Pancreas (tissue), 10 donors: ENCODE data around the gene SERPINB1. TPM values are rescaled to one million over a fixed set of nuclear protein-coding genes. Genes with fewer than 3 reads are reported as not detected.

ENCODE experiments used
- ATAC-seq, 4 donors: fragments of 200-7000 bp; cut with Tn5 transposase; one replicate each; pipeline versions ENCODE4 v1.8.0 to v1.9.1; 2020; ENCODE audit warnings: mild to moderate bottlenecking in 4 of 4, moderate library complexity in 4 of 4
- DNase-seq, 6 donors: peaks; one replicate each; pipeline ENCODE4 v3.0.0-alpha.2; 2020
- FAIRE-seq: peaks from 2 replicates; lab custom pipeline; 2012; peaks lifted over from hg19 to GRCh38; lab: Jason Lieb, UNC
- H3K27ac ChIP-seq, 4 donors: fragments of 200-600 bp; sonication (generic); 1 replicate in 3 of 4; 2 replicates in 1 of 4; pipeline versions ENCODE4 v1.5.0 to v1.8.0; 2020
- H3K27me3 ChIP-seq, 4 donors: fragments of 200-600 bp; one replicate each; pipeline ENCODE4 v1.8.0; 2021
- H3K36me3 ChIP-seq, 3 donors: fragments of 200-600 bp; sonication (generic) in 1 of 3; one replicate each; pipeline versions ENCODE4 v1.5.0 to v1.8.0; 2020 to 2021
- H3K4me1 ChIP-seq, 3 donors: fragments of 200-600 bp; one replicate each; pipeline ENCODE4 v1.8.0; 2021
- H3K4me3 ChIP-seq, 4 donors: fragments of 200-600 bp; sonication (generic) in 2 of 4; one replicate each; pipeline versions ENCODE4 v1.5.0 to v1.8.0; 2020 to 2021
- H3K9me3 ChIP-seq, 4 donors: fragments of 200-600 bp; one replicate each; pipeline ENCODE4 v1.8.0; 2021
- WGBS, 2 donors: extraction: QIAGEN DNeasy Blood & Tissue Kit; methylation state at CpG; one replicate each; pipeline ENCODE4 v1.1.7; 2013; 5-methylcytosine and 5-hydroxymethylcytosine counted together
- intact Hi-C, 3 donors: fragments of 100-400 bp; cut with DNase I; formaldehyde crosslinking; loops; one replicate each; pipeline versions ENCODE4 v1.11.1 to v1.14.2; 2022
- polyA plus RNA-seq, 2 donors: library from polyadenylated mRNA; stranded (reverse); fragments of 200-250 nt; gene quantifications; one replicate each; pipeline ENCODE4 v1.2.3, GENCODE V29; 2013
- total RNA-seq, 6 donors: library from RNA; stranded (reverse); fragmentation: NEBNext Ultra II Directional in 4 of 6; extraction: Animal tissue kit (Norgen Biotek cat#: 25700) in 4 of 6; gene quantifications; one replicate each; pipeline versions ENCODE4 v1.2.1 to v1.2.4, GENCODE V29; 2021 to 2023
- TF ChIP-seq, protein P1 (sequence below), 4 donors: fragments of 200-600 bp; sonication (generic) in 3 of 4; IDR thresholded peaks; one replicate each; pipeline versions ENCODE4 v1.5.0 to v1.8.0; 2021; ENCODE audit warnings: antibody characterized with exemption in 4 of 4
- donor health status: healthy with polysubstance abuse.
- donor health status: DM: no; HTN: no; CAD: no; lungs with moderate emphysema.
- donor health status: DM: no; HTN: no; CAD: no.
- donor health status: control.
- donor health status: control.
- donor health status: Bipolar disorder and iron deficiency.
- donor health status: DM: yes; HTN: yes; CAD: no.
- donor health status: DM: no; HTN: no; CAD: no.
- donor health status: DM: no; HTN: no; CAD: no.
- donor health status: DM: yes; HTN: yes; CAD: no.

SERPINB1 gene
- total and polyA plus RNA-seq, 8 donors = 68.1 to 285 (median 157) TPM

DNA sequence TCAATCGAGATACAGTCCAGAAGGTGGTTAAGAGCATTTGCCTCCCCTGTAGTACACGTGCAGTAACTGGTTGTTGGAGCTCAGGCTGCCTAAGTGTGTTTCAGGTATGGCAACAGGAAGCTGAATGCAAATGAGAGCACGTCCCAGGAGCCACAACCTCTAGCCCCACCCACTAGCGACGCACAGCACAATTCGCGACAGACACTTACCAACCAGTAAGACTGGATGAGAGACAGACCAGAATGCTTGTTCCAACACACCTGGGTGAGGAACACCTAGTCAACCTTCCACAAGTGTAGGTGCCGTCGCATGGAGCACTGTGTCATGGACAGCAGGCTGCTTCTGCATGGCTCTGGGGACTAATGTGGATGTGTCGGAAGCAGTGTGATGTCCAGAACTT, 7.2 kb upstream of the SERPINB1 start:
- TF ChIP-seq, protein P1, sequence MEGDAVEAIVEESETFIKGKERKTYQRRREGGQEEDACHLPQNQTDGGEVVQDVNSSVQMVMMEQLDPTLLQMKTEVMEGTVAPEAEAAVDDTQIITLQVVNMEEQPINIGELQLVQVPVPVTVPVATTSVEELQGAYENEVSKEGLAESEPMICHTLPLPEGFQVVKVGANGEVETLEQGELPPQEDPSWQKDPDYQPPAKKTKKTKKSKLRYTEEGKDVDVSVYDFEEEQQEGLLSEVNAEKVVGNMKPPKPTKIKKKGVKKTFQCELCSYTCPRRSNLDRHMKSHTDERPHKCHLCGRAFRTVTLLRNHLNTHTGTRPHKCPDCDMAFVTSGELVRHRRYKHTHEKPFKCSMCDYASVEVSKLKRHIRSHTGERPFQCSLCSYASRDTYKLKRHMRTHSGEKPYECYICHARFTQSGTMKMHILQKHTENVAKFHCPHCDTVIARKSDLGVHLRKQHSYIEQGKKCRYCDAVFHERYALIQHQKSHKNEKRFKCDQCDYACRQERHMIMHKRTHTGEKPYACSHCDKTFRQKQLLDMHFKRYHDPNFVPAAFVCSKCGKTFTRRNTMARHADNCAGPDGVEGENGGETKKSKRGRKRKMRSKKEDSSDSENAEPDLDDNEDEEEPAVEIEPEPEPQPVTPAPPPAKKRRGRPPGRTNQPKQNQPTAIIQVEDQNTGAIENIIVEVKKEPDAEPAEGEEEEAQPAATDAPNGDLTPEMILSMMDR (IDR thresholded peaks at IDR 0.05) = no peak
- intact Hi-C loops = loop anchor here in 2 of 3 donors (5.0 to 10.0 kb wide), 3 partner anchors 66 to 206 kb away; no protein-coding TSS in a partner anchor
- no peak for DNase-seq
- H3K36me3 ChIP-seq = no peaks in the 10 kb centered on the region
- no peak overlapping the region for H3K27ac ChIP-seq
- H3K4me1 ChIP-seq = peaks cover 8 to 21% (median 9%) of the 10 kb centered on the region in 3 donors
- no peaks in the 10 kb centered on the region for H3K9me3 ChIP-seq
- no peak for FAIRE-seq
- no peaks in the 10 kb centered on the region for H3K27me3 ChIP-seq
- WGBS, 2 donors = 78 to 80% methylated on average over 10 of the region's 10 CpGs
- no peak overlapping the region for H3K4me3 ChIP-seq
- no peak for ATAC-seq

GRCh38 chr6:2845880-2846208, 4.2 kb upstream of the SERPINB1 start:
- H3K4me1 ChIP-seq = peaks cover 5 to 28% (median 6%) of the 10 kb centered on the region in 3 donors
- FAIRE-seq (no peak), DNase-seq (no peak), ATAC-seq (no peak)
- H3K4me3 ChIP-seq = no peak overlapping the region
- no peaks in the 10 kb centered on the region for H3K27me3 ChIP-seq
- H3K27ac ChIP-seq = peak overlapping the region in 2 of 4 donors; percentile 74 to 85
- no peaks in the 10 kb centered on the region for H3K36me3 ChIP-seq
- TF ChIP-seq, protein P1 (IDR thresholded peaks at IDR 0.05) = no peak
- H3K9me3 ChIP-seq = no peaks in the 10 kb centered on the region
- intact Hi-C loops = loop anchor here in 2 of 3 donors (5.0 to 10.0 kb wide), 3 partner anchors 69 to 209 kb away; no protein-coding TSS in a partner anchor
- 36 to 50% methylated on average over 6 of the region's 6 CpGs for WGBS, 2 donors

DNA sequence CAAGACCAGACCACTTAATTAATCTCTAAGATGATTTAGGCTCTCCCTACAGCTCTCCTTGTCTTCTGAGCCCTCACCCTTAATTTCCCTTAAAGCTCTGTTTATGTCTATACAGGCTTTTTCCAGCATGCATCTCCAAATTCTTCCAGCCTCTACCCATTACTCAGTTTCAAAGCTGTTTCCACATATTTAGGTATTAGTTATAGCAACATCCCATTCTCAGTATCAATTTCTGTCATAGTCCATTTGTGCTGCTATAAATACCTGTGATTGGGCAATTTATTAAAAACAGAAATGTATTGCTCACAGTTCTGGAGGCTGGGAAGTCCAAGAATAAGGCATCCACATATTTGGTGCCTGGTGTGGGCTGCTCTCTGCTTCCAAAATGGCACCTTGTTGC, 2.3 kb upstream of the SERPINB1 start:
- no peak overlapping the region for H3K4me3 ChIP-seq
- H3K27ac ChIP-seq = peak overlapping the region in 2 of 4 donors; percentile 28 to 96
- FAIRE-seq = no peak
- H3K36me3 ChIP-seq = no peaks in the 10 kb centered on the region
- TF ChIP-seq, protein P1 (IDR thresholded peaks at IDR 0.05) = no peak
- no peaks in the 10 kb centered on the region for H3K27me3 ChIP-seq
- H3K4me1 ChIP-seq = peaks cover 0 to 33% (median 16%) of the 10 kb centered on the region in 3 donors
- no peaks in the 10 kb centered on the region for H3K9me3 ChIP-seq
- no peak for ATAC-seq
- intact Hi-C loops = loop anchor here in 1 of 3 donors (5.0 to 10.0 kb wide), 3 partner anchors 57 to 211 kb away; no protein-coding TSS in a partner anchor
- no peak for DNase-seq

- intact Hi-C loops = loop anchor here in 1 of 3 donors (5.0 to 10.0 kb wide), 3 partner anchors 56 to 212 kb away; no protein-coding TSS in a partner anchor
- peak in 1 of 6 donors; percentile 56 for DNase-seq
- peak overlapping the region in 2 of 4 donors; percentile 28 to 96 for H3K27ac ChIP-seq
Measured at GRCh38 chr6:2843138-2843740, 1.6 kb upstream of the SERPINB1 start.

More at GRCh38 chr6:2843138-2843740, 1.6 kb upstream of the SERPINB1 start:
- peak in 1 of 4 donors; percentile 3 for ATAC-seq
- Histone ChIP-seq H3K4me3 (no peak overlapping the region), H3K9me3 (no peaks in the 10 kb centered on the region), H3K27me3 (no peaks in the 10 kb centered on the region), H3K36me3 (no peaks in the 10 kb centered on the region), H3K4me1 (peaks cover 0 to 33% (median 24%) of the 10 kb centered on the region in 3 donors)
- no peak for FAIRE-seq
- TF ChIP-seq, protein P1 (IDR thresholded peaks at IDR 0.05) = no peak
- 32 to 58% methylated on average over 2 of the region's 2 CpGs for WGBS, 2 donors
